CD1c-positive myeloid dendritic cell (primary cell): ENCODE results near the gene GPR160.

Experiments
- DNase-seq: peaks from one replicate; pipeline ENCODE4 v3.0.0-alpha.2; 2016; ENCODE audit errors: extremely low spot score

The GPR160 gene

DNA sequence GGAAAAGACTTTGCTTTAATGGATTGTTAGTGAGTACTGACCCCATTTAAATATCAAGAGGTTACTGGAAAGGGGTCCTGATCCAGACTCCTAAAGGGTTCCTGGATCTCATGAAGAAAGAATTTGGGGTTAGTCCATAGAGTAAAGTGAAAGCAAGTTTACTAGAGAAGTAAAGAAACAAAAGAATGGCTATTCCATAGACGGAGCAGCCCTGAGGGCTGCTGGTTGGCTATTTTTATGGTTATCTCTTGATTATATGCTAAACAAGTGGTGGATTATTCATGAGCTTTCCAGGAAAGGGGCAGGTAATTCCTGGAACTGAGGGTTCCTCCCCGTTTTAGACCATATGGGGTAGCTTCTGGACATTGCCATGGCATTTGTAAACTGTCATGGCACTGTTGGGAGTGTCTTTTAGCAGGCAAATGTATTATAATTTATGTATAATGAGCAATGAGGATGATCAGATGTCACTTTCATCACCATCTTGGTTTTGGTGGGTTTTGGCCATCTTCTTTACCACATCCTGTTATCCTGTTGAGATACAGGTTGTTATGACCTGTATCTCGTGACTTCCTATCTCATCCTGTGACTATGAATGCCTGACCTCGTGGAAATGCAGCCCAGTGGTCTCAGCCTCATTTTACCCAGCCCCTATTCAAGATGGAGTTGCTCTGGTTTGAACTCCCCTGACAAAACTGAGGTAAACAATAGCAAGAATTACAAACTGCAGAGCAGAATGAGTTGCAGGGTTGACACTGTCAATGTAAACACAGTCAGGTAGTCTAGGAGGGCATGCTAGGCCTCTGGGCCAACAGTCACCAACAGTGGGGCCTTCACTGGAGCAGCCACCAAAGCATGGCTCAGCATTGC, 10.3 kb upstream of the GPR160 start:
- no peak for DNase-seq

DNA sequence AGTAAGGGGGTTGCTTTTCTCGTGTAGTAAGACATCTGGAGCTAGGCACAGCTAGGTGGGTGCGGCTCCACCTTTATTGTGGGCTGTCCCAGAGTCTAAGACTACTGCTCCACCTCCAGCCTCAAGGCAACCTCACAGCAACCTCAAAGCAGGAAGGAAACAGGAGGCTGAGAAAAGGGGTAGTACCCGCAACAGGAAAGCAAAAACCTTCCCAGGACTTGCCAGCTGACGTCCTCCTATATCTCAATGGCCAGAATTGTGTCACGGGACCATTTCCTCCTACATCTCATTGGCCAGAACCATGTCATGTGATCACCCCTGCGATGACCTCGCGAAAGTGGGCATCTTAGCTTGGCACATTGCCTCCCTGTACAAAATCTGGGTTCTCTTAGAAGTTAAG, 4.3 kb upstream of the GPR160 start:
- DNase-seq = peak; percentile 33

DNA sequence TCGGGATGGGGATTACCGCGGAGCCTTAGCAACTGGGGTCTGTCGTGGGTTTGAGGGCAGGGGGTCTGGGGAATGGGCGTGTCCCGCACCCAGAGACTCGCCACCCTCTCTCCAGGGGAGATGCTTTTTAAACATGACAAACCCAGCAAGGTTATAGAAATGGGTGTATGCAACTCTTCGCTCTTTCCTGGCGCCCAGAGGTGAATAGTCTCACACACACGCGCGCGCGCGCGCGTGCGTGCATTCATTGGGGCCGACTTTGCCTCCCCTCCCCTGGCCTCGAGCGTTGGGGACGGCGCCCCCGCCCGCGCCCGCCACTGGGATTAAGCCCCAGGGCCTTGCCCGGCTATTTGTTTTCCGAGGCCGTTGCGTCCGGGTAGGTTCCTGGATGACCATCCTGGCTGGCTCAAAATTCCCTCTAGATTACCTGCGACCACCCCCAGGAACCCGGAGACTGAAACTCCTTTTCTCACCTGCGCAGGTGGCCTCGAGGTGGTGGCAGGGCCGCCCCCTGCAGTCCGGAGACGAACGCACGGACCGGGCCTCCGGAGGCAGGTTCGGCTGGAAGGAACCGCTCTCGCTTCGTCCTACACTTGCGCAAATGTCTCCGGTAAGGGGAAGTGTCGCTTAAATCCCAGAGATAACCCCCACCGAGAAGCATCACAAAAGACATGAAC, 777 bp downstream of the GPR160 start:
- DNase-seq = peak; percentile 65

GRCh38 chr3:170040418-170040817, 2.6 kb downstream of the GPR160 start:
- DNase-seq = no peak

DNA sequence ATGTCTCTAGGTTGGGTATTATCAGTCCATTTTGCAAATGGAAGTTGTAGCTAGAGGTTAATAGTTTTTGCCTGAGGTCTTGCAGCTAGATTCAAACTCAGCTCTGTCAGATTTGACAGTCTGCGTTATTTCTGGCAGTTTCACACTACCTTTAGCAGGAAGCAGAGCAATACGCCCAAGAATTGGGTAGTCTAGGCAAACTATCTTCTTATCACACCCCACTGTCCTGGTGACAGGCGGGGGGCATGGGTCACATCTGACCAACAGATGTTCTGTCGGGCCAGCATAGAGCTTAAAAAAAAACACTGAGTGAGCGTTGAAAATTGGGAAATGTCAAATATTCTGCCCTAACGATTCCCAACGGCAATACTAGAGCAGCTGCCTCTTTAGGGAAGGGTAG, 5.7 kb downstream of the GPR160 start:
- no peak for DNase-seq

GRCh38 chr3:170044271-170044670, 6.5 kb downstream of the GPR160 start:
- peak; percentile 88 for DNase-seq

DNA sequence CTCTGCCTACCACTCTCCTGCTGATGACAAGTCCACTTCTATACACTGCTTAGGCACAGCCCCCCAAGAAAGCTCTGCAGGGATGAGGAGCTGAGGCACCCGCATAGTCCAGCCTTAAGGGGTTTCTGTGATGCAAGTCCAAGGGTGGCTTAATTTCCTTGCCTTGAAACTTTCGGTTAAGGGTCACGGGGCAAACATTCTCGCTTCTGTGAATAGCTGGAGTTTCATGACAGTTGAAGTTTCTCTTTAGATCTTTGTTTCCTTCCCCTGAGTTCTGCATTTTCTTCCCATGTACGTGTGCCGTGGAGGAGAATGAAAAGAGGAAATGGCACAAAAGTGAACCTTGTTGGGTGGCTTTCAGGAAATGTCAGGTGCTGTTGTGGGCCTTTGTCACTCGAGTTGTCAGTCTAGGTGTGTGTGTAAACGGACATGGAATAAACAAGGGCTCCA, 7.0 kb downstream of the GPR160 start:
- peak; percentile 91 for DNase-seq

DNA sequence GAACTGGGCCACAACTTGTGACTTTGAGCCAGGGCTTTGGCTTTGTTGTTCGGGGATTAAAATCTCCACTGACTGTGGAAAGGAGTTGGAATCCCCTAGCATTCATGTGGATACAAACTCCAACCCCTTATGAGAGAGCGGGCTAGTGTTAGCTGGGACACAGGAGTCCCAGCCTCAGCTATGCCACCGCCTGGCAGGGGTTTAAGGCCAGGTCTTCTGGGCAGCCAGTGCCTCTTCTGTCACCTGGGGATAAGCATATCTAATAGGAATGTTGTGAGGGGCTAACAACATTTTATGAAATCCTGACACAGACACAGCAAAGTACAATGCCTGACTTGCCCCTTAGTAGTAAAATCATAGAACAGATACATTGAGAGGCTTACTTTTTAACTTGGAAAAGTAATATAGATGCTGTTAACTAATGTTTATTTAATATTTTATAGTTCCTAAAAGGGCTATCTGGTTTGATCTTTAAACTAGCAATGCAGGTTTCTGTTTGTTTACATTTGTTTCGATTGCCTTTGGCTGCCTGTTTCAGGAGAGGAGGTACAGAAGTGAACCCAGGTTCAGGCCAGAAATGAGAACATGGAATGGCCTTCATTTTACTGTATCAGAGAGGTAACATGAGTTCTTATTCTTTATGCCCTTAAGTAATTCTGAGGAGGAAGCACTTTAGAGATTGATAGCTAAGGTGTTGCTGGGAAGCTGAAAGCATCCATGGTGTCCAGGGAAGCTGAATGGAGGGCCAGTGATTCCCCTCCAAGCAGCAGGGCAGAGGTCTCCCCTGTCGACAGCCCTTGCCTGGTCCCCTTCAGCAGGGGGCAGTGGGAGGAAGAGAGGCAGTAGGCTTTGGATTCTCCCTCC, 8.7 kb downstream of the GPR160 start:
- DNase-seq = no peak

DNA sequence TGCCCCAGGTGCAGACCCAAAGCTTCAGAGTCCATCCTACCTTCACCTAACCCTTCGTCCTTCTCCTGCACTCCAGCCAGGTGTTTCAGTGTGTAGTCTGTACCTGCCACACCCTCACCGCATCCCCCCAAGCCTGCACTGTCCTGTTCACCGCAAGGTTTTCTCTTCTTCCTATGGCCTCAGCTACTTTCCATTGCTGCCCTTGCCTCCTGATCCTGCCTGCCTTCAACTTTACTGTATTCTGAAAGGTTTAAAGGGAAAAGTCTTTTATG, 9.3 kb downstream of the GPR160 start:
- no peak for DNase-seq

DNA sequence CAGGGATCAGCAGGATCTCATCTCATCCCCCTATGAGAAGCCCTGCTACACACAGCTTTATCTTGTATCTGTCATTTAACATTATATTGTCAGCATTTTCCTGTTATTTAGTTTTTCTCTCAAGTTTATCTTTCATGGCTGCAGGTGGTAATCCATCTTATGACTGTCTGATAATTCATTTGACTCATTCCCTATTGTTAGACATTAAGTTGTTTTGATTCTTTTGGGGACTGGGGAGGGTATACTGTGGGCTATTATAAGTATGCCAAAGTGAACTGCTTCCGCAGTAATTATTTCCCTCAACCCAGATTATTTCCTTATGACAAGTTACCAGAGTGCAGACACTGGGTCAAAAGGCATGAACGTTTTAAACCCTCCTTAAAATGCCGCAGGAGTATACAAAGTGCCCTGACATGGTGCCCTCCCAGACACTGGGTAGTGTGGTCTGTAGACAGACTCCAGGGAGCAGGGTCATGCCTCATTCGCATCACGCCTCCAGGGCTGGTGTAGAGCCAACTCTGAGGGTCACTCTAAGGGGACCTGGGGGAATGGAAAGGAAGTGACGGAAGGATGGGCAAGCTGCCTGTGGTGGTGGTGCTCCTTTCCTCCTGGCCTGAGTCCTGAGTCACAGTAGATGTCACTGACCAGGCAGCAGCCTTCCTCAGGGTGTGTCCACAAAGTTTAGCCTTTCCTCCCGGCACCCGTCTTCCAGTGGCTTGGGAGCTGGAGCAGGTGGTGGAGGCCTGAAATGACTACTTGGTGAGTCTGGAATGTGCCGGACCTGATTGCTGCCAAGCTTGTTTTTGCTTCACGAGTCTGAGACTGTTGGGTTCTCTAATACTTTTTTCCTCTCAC, 11.6 kb downstream of the GPR160 start:
- DNase-seq = no peak

DNA sequence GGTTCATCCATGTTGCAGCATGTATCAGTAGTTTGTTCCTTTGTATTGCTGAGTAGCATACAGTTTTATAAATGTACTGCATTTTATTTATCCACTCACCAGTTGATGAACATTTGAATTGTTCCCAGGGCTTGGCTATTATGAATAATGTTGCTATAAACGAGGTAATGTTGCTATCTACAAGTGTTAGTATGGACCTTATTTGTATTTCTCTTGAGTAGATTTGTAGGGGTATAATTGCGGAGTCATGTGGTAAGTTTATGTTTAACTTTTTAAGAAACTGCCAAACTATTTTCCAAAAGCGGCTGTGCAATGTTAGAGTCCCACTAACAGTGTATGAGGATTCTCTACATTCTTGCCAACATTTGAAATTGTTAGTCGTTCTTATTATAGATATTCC, 13.0 kb downstream of the GPR160 start:
- DNase-seq = no peak

DNA sequence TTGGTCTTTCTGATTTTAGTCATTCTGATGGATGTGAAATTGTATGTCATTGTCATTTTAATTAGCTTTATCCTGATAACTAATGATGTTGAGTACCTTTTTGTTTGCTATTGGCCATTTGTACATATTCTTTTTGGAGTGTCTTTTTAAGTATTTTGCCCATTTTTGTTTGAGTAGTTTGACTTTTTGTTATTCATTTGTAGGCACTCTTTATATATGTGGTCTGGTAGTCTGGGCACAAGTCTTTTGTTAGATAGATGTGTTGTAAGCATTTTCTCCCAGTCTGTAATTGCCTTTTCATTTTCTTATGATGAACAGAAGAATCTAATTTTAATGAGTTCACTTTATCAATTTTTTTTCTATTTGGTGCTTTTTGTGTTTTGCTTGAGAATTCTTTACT, 14.6 kb downstream of the GPR160 start:
- no peak for DNase-seq

DNA sequence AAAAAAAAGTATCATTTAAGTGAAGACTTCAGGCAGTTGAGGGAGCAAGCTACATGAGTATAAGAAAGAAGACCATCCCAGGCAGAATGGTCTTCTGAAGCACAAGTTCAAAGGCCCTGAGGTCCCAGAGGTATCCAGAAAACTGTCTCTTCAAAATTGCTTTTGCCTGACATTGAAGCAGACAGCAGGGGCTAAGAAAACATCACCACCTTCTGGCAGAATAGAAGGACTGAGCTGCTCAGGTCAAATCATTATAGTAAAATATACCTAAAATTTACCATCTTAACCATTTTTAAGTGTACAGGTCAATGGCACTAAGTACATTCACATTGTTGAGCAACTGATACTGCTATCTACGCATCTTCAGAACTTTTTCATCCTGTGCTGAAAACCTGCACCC, 16.4 kb downstream of the GPR160 start:
- DNase-seq = peak; percentile 18

- no peak for DNase-seq
Measured at GRCh38 chr3:170055209-170055608, 17.4 kb downstream of the GPR160 start.

GRCh38 chr3:170056710-170057454, 19.1 kb downstream of the GPR160 start:
- no peak for DNase-seq

- no peak for DNase-seq
Measured at GRCh38 chr3:170057550-170057949, 19.8 kb downstream of the GPR160 start.

GRCh38 chr3:170058127-170058526, 20.3 kb downstream of the GPR160 start:
- peak; percentile 18 for DNase-seq

DNA sequence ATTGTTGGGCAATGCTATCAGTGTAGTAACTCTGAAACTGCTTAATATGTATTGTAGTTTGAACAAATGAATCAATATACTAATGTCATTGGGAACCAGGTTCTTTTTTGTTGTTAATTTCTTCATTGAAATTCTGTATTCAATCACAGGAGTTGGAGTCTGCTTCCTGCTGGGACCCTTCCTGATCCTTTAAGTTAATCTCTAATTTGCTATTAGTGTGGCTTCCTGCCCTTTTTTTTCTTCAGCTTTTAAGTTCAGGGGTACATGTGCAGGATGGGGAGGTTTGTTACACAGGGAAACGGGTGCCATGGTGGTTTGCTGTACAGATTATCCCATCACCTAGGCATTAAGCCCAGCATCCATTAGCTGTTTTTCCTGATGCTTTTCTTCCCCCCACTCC, 21.7 kb downstream of the GPR160 start:
- DNase-seq = no peak

GRCh38 chr3:170062068-170062467, 24.3 kb downstream of the GPR160 start:
- DNase-seq = no peak

GRCh38 chr3:170062769-170063168, 25.0 kb downstream of the GPR160 start:
- DNase-seq = no peak

GRCh38 chr3:170063691-170064090, 25.9 kb downstream of the GPR160 start:
- DNase-seq = no peak
